GM23338 (cell line): Measurements from ENCODE around the gene NHLRC4. TPM values are rescaled to one million over a fixed set of nuclear protein-coding genes. Genes with fewer than 3 reads are reported as not detected.

Experiments
- ATAC-seq: fragments of 200-7000 bp; cut with Tn5 transposase; 3 replicates; pipeline ENCODE4 v1.9.1; 2020
- DNase-seq: peaks from one replicate; pipeline ENCODE4 v3.0.0-alpha.2; 2015; ENCODE audit warnings: low spot score
- H2AFZ ChIP-seq: fragments of 200-600 bp; sonication (generic); 2 replicates; pipeline ENCODE4 v1.8.0; 2016; ENCODE audit warnings: antibody characterized with exemption, mild to moderate bottlenecking, moderate library complexity
- H3F3A ChIP-seq: fragments of 200-600 bp; sonication (generic); replicated peaks from 2 replicates; pipeline ENCODE4 v1.8.0; 2017; ENCODE audit warnings: antibody characterized with exemption, mixed run types, low read depth
- H3K27ac ChIP-seq: fragments of 200-600 bp; sonication (generic); 2 replicates; pipeline ENCODE4 v1.6.1; 2016; ENCODE audit warnings: low read depth
- H3K27me3 ChIP-seq: fragments of 200-600 bp; sonication (generic); 2 replicates; pipeline ENCODE4 v1.8.0; 2016; ENCODE audit warnings: mild to moderate bottlenecking, mixed run types, moderate library complexity; ENCODE audit not compliant: insufficient read depth
- H3K36me3 ChIP-seq: fragments of 200-600 bp; sonication (generic); 2 replicates; pipeline ENCODE4 v1.8.0; 2016; ENCODE audit warnings: mild to moderate bottlenecking; ENCODE audit not compliant: insufficient read depth
- H3K4me1 ChIP-seq: fragments of 200-600 bp; sonication (generic); 2 replicates; pipeline ENCODE4 v1.8.0; 2016; ENCODE audit warnings: mild to moderate bottlenecking, moderate library complexity; ENCODE audit not compliant: insufficient read depth
- H3K4me2 ChIP-seq: fragments of 200-600 bp; sonication (generic); 2 replicates; pipeline ENCODE4 v1.7.1; 2017; ENCODE audit warnings: mixed run types
- H3K4me3 ChIP-seq: fragments of 200-600 bp; sonication (generic); 2 replicates; pipeline ENCODE4 v1.6.1; 2016; ENCODE audit warnings: mixed run types
- H3K79me2 ChIP-seq: fragments of 200-600 bp; sonication (generic); replicated peaks from 2 replicates; pipeline ENCODE4 v1.8.0; 2017; ENCODE audit warnings: mild to moderate bottlenecking; ENCODE audit not compliant: insufficient read depth
- H3K9me2 ChIP-seq: fragments of 200-600 bp; sonication (generic); 2 replicates; pipeline ENCODE4 v1.8.0; 2017; ENCODE audit not compliant: insufficient read depth
- H4K20me1 ChIP-seq: fragments of 200-600 bp; sonication (generic); replicated peaks from 2 replicates; pipeline ENCODE4 v1.8.0; 2017; ENCODE audit warnings: mild to moderate bottlenecking; ENCODE audit not compliant: insufficient read depth
- H3K27ac Mint-ChIP-seq: 2 replicates; pipeline ENCODE4 v1.8.0; 2020; ENCODE audit warnings: inconsistent platforms, mild to moderate bottlenecking, moderate library complexity, mixed read lengths
- H3K27me3 Mint-ChIP-seq: 3 replicates; pipeline ENCODE4 v1.8.0; 2022; ENCODE audit warnings: low read depth, mild to moderate bottlenecking, moderate library complexity, mixed read lengths, inconsistent platforms; ENCODE audit not compliant: insufficient read depth, poor library complexity
- H3K36me3 Mint-ChIP-seq: 3 replicates; pipeline ENCODE4 v1.8.0; 2021; ENCODE audit warnings: low read depth, mild to moderate bottlenecking, inconsistent platforms, moderate library complexity, mixed read lengths
- H3K4me1 Mint-ChIP-seq: 3 replicates; pipeline ENCODE4 v1.8.0; 2020; ENCODE audit warnings: mild to moderate bottlenecking, inconsistent platforms, mixed read lengths
- H3K4me3 Mint-ChIP-seq: 3 replicates; pipeline ENCODE4 v1.8.0; 2021; ENCODE audit warnings: moderate library complexity, mild to moderate bottlenecking, inconsistent platforms, mixed read lengths
- H3K9me3 Mint-ChIP-seq: 3 replicates; pipeline ENCODE4 v1.8.0; 2020; ENCODE audit warnings: moderate library complexity, mild to moderate bottlenecking, inconsistent platforms, mixed read lengths
- CREB1 ChIP-seq: fragments of 250-450 bp; sonication (Bioruptor Pico); IDR thresholded peaks from 2 replicates; pipeline ENCODE4 v1.5.0; 2020; ENCODE audit warnings: low read depth, mild to moderate bottlenecking, moderate library complexity
- EZH2 ChIP-seq: fragments of 200-600 bp; sonication (generic); IDR thresholded peaks from one replicate; pipeline ENCODE4 v1.8.0; 2017; ENCODE audit warnings: antibody characterized with exemption, mild to moderate bottlenecking, low read depth; ENCODE audit not compliant: unreplicated experiment
- EZH2phosphoT487 ChIP-seq: fragments of 200-600 bp; sonication (generic); IDR thresholded peaks from one replicate; pipeline ENCODE4 v1.8.1; 2018; ENCODE audit warnings: antibody characterized with exemption; ENCODE audit not compliant: unreplicated experiment
- JUNB ChIP-seq: IDR thresholded peaks from one replicate; pipeline ENCODE4 v1.6.1; 2016; ENCODE audit warnings: antibody characterized with exemption; ENCODE audit not compliant: unreplicated experiment
- POLR2AphosphoS5 ChIP-seq: IDR thresholded peaks from 2 replicates; pipeline ENCODE4 v1.6.1; 2016; ENCODE audit warnings: antibody characterized with exemption, low read depth
- STAT1 ChIP-seq: IDR thresholded peaks from one replicate; pipeline ENCODE4 v1.6.1; 2016; ENCODE audit warnings: antibody characterized with exemption; ENCODE audit not compliant: unreplicated experiment
- ZNF114 ChIP-seq: fragments of 250-450 bp; sonication (Bioruptor Pico); IDR thresholded peaks from 2 replicates; pipeline ENCODE4 v1.5.0; 2020; ENCODE audit warnings: mild to moderate bottlenecking, moderate library complexity
- ZNF331 ChIP-seq: fragments of 250-450 bp; sonication (Bioruptor Pico); IDR thresholded peaks from 2 replicates; pipeline ENCODE4 v1.5.0; 2020; ENCODE audit warnings: low read depth, mild to moderate bottlenecking, moderate library complexity
- polyA plus RNA-seq: library from polyadenylated mRNA; unstranded; fragments of >200 nt; fragmentation: Nextera tagmentation; extraction: Ambion mirVana; gene quantifications from 2 replicates; pipeline ENCODE4 v1.2.1, GENCODE V29; 2016
- total RNA-seq: library from RNA; depleted of rRNA; stranded (reverse); fragments of >200 nt; shearing (Covaris generic); gene quantifications from 2 replicates; pipeline ENCODE4 v1.2.3, GENCODE V29; 2014
- TF ChIP-seq, protein P1 (sequence below): IDR thresholded peaks from one replicate; pipeline ENCODE4 v1.6.1; 2018; ENCODE audit warnings: antibody characterized with exemption; ENCODE audit not compliant: unreplicated experiment
- TF ChIP-seq, protein P2 (sequence below), 2 experiments: fragments of 200-600 bp in 1 of 2; sonication (generic) in 1 of 2; conservative IDR thresholded peaks; 2 replicates each; pipeline versions ENCODE4 v1.5.1 to v1.6.1; 2016 to 2017; ENCODE audit warnings: antibody characterized with exemption in 2 of 2, low read depth in 2 of 2, mild to moderate bottlenecking in 2 of 2, moderate library complexity in 1 of 2

NHLRC4 gene
- total and polyA plus RNA-seq, 2 experiments from 2014 or later = 0.47 to 0.80 TPM

DNA sequence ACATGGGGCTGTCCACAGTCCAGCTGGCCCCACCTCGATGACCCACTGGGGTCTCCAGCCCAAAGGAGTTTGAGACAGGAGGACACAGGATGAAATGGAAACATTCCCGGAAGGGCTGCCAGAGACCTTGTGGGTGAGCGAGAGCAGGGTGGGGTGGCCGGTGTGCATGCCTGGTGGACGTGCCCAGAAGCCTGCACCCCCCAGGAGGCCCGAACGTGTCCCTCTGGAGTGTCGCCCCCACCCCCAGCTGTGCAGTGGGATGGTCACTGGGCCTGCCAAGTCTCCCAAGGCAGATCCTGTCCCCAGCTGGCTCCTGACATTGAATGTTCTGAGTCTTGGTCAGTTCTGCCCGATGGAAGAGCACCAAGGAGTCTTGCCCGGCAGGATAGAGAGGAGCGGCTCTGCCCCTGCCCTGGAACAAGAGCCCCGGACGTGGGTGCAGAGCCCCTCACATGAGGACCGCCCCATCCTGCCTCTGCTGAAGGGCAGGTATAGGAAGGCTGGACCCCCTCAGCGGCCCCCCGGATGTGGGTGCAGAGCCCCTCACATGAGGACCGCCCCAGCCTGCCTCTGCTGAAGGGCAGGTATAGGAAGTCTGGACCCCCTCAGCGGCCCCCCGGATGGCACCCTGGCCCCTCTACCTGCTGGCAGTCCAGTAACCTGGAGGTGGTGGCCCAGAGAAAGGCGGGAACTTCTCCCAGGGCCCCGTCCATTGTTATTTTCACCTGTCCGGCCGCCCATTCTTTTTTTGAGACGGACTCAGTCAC lies 42.3 kb upstream of the NHLRC4 start:
- TF ChIP-seq, protein P1, sequence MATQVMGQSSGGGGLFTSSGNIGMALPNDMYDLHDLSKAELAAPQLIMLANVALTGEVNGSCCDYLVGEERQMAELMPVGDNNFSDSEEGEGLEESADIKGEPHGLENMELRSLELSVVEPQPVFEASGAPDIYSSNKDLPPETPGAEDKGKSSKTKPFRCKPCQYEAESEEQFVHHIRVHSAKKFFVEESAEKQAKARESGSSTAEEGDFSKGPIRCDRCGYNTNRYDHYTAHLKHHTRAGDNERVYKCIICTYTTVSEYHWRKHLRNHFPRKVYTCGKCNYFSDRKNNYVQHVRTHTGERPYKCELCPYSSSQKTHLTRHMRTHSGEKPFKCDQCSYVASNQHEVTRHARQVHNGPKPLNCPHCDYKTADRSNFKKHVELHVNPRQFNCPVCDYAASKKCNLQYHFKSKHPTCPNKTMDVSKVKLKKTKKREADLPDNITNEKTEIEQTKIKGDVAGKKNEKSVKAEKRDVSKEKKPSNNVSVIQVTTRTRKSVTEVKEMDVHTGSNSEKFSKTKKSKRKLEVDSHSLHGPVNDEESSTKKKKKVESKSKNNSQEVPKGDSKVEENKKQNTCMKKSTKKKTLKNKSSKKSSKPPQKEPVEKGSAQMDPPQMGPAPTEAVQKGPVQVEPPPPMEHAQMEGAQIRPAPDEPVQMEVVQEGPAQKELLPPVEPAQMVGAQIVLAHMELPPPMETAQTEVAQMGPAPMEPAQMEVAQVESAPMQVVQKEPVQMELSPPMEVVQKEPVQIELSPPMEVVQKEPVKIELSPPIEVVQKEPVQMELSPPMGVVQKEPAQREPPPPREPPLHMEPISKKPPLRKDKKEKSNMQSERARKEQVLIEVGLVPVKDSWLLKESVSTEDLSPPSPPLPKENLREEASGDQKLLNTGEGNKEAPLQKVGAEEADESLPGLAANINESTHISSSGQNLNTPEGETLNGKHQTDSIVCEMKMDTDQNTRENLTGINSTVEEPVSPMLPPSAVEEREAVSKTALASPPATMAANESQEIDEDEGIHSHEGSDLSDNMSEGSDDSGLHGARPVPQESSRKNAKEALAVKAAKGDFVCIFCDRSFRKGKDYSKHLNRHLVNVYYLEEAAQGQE = no peak
- TF ChIP-seq, protein P2, sequence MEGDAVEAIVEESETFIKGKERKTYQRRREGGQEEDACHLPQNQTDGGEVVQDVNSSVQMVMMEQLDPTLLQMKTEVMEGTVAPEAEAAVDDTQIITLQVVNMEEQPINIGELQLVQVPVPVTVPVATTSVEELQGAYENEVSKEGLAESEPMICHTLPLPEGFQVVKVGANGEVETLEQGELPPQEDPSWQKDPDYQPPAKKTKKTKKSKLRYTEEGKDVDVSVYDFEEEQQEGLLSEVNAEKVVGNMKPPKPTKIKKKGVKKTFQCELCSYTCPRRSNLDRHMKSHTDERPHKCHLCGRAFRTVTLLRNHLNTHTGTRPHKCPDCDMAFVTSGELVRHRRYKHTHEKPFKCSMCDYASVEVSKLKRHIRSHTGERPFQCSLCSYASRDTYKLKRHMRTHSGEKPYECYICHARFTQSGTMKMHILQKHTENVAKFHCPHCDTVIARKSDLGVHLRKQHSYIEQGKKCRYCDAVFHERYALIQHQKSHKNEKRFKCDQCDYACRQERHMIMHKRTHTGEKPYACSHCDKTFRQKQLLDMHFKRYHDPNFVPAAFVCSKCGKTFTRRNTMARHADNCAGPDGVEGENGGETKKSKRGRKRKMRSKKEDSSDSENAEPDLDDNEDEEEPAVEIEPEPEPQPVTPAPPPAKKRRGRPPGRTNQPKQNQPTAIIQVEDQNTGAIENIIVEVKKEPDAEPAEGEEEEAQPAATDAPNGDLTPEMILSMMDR (conservative IDR thresholded peaks at IDR 0.05; ENCODE audit: low read depth in 2 of 2) = no peak
- no peak for TF ChIP-seq EZH2
- no peak for TF ChIP-seq CREB1 (CRISPR knock-in tag)
- TF ChIP-seq ZNF331 (CRISPR knock-in tag) = no peak
- TF ChIP-seq STAT1 = no peak
- TF ChIP-seq JUNB = no peak
- no peak for TF ChIP-seq ZNF114 (CRISPR knock-in tag)
- no peak for TF ChIP-seq EZH2phosphoT487
- TF ChIP-seq POLR2AphosphoS5 = no peak
- Mint-ChIP-seq H3K36me3 (peaks cover 7% of the 10 kb centered on the region), H3K9me3 (no peaks in the 10 kb centered on the region; the same call in 2 of the 3 replicates), H3K4me1 (peaks cover 21% of the 10 kb centered on the region), H3K4me3 (no peak overlapping the region), H3K27me3 (peaks cover 15% of the 10 kb centered on the region), H3K27ac (no peak overlapping the region)
- Histone ChIP-seq H3K4me3 (no peak overlapping the region), H3K4me1 (peaks cover 6% of the 10 kb centered on the region; the same call in 1 of the 2 replicates), H4K20me1 (peaks cover 13% of the 10 kb centered on the region), H3K79me2 (peaks cover 19% of the 10 kb centered on the region), H3K27ac (no peak overlapping the region), H3F3A (0 out of 2 replicates have a peak, but pooled peaks cover 4% of the 10 kb centered on the region), H3K4me2 (no peak overlapping the region), H3K27me3 (no peaks in the 10 kb centered on the region), H2AFZ (no peak overlapping the region), H3K9me2 (no peaks in the 10 kb centered on the region), H3K36me3 (no peaks in the 10 kb centered on the region)
- ATAC-seq (no peak), DNase-seq (no peak)
